Mesothelial cell of epicardium (in vitro differentiated cells): ENCODE measurements around the gene NT5DC1. TPM values are rescaled to one million over a fixed set of nuclear protein-coding genes. Genes with fewer than 3 reads are reported as not detected.

Experiments
- DNase-seq, 2 experiments: peaks; one replicate each; pipeline ENCODE4 v3.0.0; 2021; ENCODE audit warnings: low spot score in 2 of 2; ENCODE audit not compliant: unreplicated experiment in 2 of 2
- H3K27ac Mint-ChIP-seq: 2 replicates; pipeline ENCODE4 v1.8.0; 2021; ENCODE audit warnings: mixed read lengths
- H3K27me3 Mint-ChIP-seq: 2 replicates; pipeline ENCODE4 v1.8.0; 2021; ENCODE audit warnings: low read depth, mixed read lengths
- H3K36me3 Mint-ChIP-seq: 2 replicates; pipeline ENCODE4 v1.8.0; 2021; ENCODE audit warnings: mixed read lengths
- H3K4me1 Mint-ChIP-seq: 2 replicates; pipeline ENCODE4 v1.8.0; 2021; ENCODE audit warnings: mixed read lengths
- H3K4me3 Mint-ChIP-seq: 2 replicates; pipeline ENCODE4 v1.8.0; 2021; ENCODE audit warnings: mild to moderate bottlenecking, moderate library complexity, mixed read lengths
- H3K9me3 Mint-ChIP-seq: 2 replicates; pipeline ENCODE4 v1.8.0; 2021; ENCODE audit warnings: mixed read lengths
- CTCF ChIP-seq: fragments of 200-600 bp; sonication (generic); IDR thresholded peaks from one replicate; pipeline ENCODE4 v1.5.0; 2021; ENCODE audit warnings: antibody characterized with exemption; ENCODE audit not compliant: unreplicated experiment
- total RNA-seq: library from RNA; stranded (reverse); gene quantifications from 3 replicates; pipeline ENCODE4 v1.2.1, GENCODE V29; 2021

The NT5DC1 gene
- total RNA-seq, 1 donor from 2014 or later = 34.5 TPM

GRCh38 chr6:116206231-116206903 is 105.7 kb downstream of the NT5DC1 start:
- no peak overlapping the region for H3K4me3 Mint-ChIP-seq
- TF ChIP-seq CTCF = no peak
- no peaks in the 10 kb centered on the region for H3K36me3 Mint-ChIP-seq
- no peak overlapping the region for H3K27ac Mint-ChIP-seq
- H3K27me3 Mint-ChIP-seq = no peaks in the 10 kb centered on the region
- peaks cover 34% of the 10 kb centered on the region for H3K4me1 Mint-ChIP-seq
- no peaks in the 10 kb centered on the region for H3K9me3 Mint-ChIP-seq
- no peak for DNase-seq

GRCh38 chr6:116208056-116208785 is 107.6 kb downstream of the NT5DC1 start:
- no peak overlapping the region for H3K27ac Mint-ChIP-seq
- DNase-seq = no peak
- no peak overlapping the region for H3K4me3 Mint-ChIP-seq
- no peak for TF ChIP-seq CTCF
- H3K9me3 Mint-ChIP-seq = no peaks in the 10 kb centered on the region
- no peaks in the 10 kb centered on the region for H3K27me3 Mint-ChIP-seq
- peaks cover 34% of the 10 kb centered on the region for H3K4me1 Mint-ChIP-seq
- H3K36me3 Mint-ChIP-seq = no peaks in the 10 kb centered on the region

GRCh38 chr6:116210316-116210715 is 109.7 kb downstream of the NT5DC1 start:
- Mint-ChIP-seq H3K36me3 (no peaks in the 10 kb centered on the region), H3K27ac (no peak overlapping the region), H3K9me3 (no peaks in the 10 kb centered on the region), H3K4me1 (peaks cover 27% of the 10 kb centered on the region), H3K4me3 (no peak overlapping the region), H3K27me3 (no peaks in the 10 kb centered on the region)
- DNase-seq = no peak
- no peak for TF ChIP-seq CTCF

- Mint-ChIP-seq H3K4me1 (peaks cover 22% of the 10 kb centered on the region), H3K36me3 (no peaks in the 10 kb centered on the region), H3K27me3 (no peaks in the 10 kb centered on the region), H3K9me3 (no peaks in the 10 kb centered on the region), H3K27ac (peak overlapping the region; percentile 37), H3K4me3 (no peak overlapping the region)
- DNase-seq = no peak
- no peak for TF ChIP-seq CTCF
These were observed 110.2 kb downstream of the NT5DC1 start for GRCh38 chr6:116210750-116211425.

- Mint-ChIP-seq H3K36me3 (no peaks in the 10 kb centered on the region), H3K9me3 (no peaks in the 10 kb centered on the region), H3K4me3 (no peak overlapping the region), H3K4me1 (peaks cover 6% of the 10 kb centered on the region), H3K27ac (no peak overlapping the region), H3K27me3 (no peaks in the 10 kb centered on the region)
- TF ChIP-seq CTCF = no peak
- DNase-seq = no peak
These were observed 114.0 kb downstream of the NT5DC1 start for GRCh38 chr6:116214681-116215080.
